22Rv1 (cell line): Measurements from ENCODE around the gene ONECUT3.

Experiments used
- ZFX ChIP-seq: fragments of 450-650 bp; IDR thresholded peaks from 2 replicates; pipeline ENCODE4 v1.6.1; 2017; ENCODE audit warnings: antibody characterized with exemption, borderline replicate concordance
- TF ChIP-seq, protein P1 (sequence below): fragments of 450-650 bp; IDR thresholded peaks from 2 replicates; pipeline ENCODE4 v1.5.1; 2017; ENCODE audit warnings: mild to moderate bottlenecking

DNA sequence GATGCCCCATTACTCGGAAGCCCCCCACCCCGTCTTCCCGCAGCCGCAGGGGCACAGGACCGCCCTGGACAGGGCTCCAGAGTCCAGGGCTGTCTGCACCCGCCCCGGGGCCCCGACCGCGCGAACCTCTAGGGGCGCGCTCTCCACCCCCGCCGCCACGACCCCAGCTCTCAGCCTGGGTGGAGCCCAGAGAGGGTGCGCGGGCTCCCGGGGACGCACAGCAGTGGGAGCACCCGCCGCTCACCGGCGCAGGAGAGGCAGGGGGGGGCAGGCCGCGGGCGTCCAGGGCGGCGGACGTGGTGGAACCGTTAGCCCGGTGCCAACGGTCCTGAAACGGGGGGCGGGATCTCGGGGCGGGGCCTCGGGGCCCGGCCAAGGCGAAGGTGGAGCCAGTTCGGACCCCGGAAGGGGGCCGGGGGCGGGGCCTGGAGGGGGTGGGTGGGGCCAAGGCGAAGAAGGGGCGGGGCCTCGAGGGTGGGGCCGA, 58.7 kb downstream of the ONECUT3 start, which contains the start of gene ATP8B3:
- TF ChIP-seq, protein P1, sequence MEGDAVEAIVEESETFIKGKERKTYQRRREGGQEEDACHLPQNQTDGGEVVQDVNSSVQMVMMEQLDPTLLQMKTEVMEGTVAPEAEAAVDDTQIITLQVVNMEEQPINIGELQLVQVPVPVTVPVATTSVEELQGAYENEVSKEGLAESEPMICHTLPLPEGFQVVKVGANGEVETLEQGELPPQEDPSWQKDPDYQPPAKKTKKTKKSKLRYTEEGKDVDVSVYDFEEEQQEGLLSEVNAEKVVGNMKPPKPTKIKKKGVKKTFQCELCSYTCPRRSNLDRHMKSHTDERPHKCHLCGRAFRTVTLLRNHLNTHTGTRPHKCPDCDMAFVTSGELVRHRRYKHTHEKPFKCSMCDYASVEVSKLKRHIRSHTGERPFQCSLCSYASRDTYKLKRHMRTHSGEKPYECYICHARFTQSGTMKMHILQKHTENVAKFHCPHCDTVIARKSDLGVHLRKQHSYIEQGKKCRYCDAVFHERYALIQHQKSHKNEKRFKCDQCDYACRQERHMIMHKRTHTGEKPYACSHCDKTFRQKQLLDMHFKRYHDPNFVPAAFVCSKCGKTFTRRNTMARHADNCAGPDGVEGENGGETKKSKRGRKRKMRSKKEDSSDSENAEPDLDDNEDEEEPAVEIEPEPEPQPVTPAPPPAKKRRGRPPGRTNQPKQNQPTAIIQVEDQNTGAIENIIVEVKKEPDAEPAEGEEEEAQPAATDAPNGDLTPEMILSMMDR, result peak; percentile 14
- no peak for TF ChIP-seq ZFX
